Glomerular endothelial cell (primary cell): ENCODE data around the gene C3orf70. TPM values are rescaled to one million over a fixed set of nuclear protein-coding genes. Genes with fewer than 3 reads are reported as not detected.
"Not testable (repeated sequence)": the region's sequence is repeated elsewhere in the genome, so short reads cannot be mapped to it uniquely, and the experiment has no call there.

ENCODE experiments used
- DNase-seq: peaks from one replicate; pipeline ENCODE4 v3.0.0-alpha.2; 2011; ENCODE audit warnings: low read depth, low spot score; ENCODE audit errors: extremely low read depth
- total RNA-seq: library from RNA; depleted of rRNA; stranded (reverse); fragments of >200 nt; gene quantifications from 2 replicates; pipeline ENCODE4 v1.2.3, GENCODE V29; 2015

C3orf70 gene
- total RNA-seq, 1 donor from 2014 or later: 2.7 TPM

GRCh38 chr3:185151101-185151963 is 1.5 kb downstream of the C3orf70 start:
- DNase-seq: no peak

- DNase-seq: no peak
Observed at GRCh38 chr3:185150561-185150960, 2.3 kb downstream of the C3orf70 start.

- DNase-seq: no peak
Observed at GRCh38 chr3:185149591-185149990, 3.3 kb downstream of the C3orf70 start.

- no peak for DNase-seq
Observed at GRCh38 chr3:185145511-185145910, 7.3 kb downstream of the C3orf70 start.

- DNase-seq: no peak
Observed at GRCh38 chr3:185144784-185145183, 8.1 kb downstream of the C3orf70 start.

GRCh38 chr3:185137821-185138220 is 15.0 kb downstream of the C3orf70 start:
- DNase-seq: no peak

- DNase-seq: no peak
Observed at GRCh38 chr3:185134509-185134908, 18.4 kb downstream of the C3orf70 start.

GRCh38 chr3:185131602-185132256 is 21.1 kb downstream of the C3orf70 start:
- no peak for DNase-seq

GRCh38 chr3:185129083-185129482 is 23.8 kb downstream of the C3orf70 start:
- no peak for DNase-seq

GRCh38 chr3:185126201-185126600 is 26.7 kb downstream of the C3orf70 start:
- no peak for DNase-seq

- no peak for DNase-seq
Observed at GRCh38 chr3:185120126-185120525, 32.7 kb downstream of the C3orf70 start.

- DNase-seq: no peak
Observed at GRCh38 chr3:185115371-185115770, 37.5 kb downstream of the C3orf70 start.

GRCh38 chr3:185114756-185115155 is 38.1 kb downstream of the C3orf70 start:
- no peak for DNase-seq

- no peak for DNase-seq
Observed at GRCh38 chr3:185112186-185112585, 40.7 kb downstream of the C3orf70 start.

- not testable (repeated sequence) for DNase-seq
Observed at GRCh38 chr3:185109012-185109411, 43.8 kb downstream of the C3orf70 start.

- not testable (repeated sequence) for DNase-seq
Observed at GRCh38 chr3:185106256-185106890, 46.5 kb downstream of the C3orf70 start.

- no peak for DNase-seq
Observed at GRCh38 chr3:185103359-185104127, 49.3 kb downstream of the C3orf70 start.

- DNase-seq: no peak
Observed at GRCh38 chr3:185094697-185095096, 58.2 kb downstream of the C3orf70 start.

GRCh38 chr3:185093116-185093515 is 59.7 kb downstream of the C3orf70 start:
- DNase-seq: no peak

- DNase-seq: no peak
Observed at GRCh38 chr3:185090811-185091210, 62.0 kb downstream of the C3orf70 start.

GRCh38 chr3:185089751-185090150 is 63.1 kb downstream of the C3orf70 start:
- DNase-seq: no peak
